Measurements from ENCODE around the gene SDCCAG8.

SDCCAG8 gene

DNA sequence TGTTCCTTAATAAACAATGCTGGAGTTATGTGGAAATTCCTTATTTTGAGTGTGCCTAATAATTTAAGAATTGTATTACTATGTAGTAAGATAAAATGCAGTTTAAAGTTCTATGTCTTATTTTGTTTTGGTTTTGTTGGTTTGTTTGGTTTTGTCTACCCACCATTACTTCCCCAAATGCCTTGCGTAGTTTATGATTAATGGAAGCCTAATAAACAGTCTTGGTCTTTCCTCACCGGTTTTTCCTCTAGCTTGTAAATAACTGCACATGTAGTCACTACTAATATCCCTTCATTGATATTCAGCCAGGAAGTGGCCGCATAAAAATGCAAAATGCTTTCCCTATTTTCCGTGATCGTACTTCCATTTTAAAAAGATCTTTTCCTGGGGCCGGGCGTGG is 2.9 kb downstream of the SDCCAG8 start:
- TF ChIP-seq, protein P1, sequence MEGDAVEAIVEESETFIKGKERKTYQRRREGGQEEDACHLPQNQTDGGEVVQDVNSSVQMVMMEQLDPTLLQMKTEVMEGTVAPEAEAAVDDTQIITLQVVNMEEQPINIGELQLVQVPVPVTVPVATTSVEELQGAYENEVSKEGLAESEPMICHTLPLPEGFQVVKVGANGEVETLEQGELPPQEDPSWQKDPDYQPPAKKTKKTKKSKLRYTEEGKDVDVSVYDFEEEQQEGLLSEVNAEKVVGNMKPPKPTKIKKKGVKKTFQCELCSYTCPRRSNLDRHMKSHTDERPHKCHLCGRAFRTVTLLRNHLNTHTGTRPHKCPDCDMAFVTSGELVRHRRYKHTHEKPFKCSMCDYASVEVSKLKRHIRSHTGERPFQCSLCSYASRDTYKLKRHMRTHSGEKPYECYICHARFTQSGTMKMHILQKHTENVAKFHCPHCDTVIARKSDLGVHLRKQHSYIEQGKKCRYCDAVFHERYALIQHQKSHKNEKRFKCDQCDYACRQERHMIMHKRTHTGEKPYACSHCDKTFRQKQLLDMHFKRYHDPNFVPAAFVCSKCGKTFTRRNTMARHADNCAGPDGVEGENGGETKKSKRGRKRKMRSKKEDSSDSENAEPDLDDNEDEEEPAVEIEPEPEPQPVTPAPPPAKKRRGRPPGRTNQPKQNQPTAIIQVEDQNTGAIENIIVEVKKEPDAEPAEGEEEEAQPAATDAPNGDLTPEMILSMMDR (IDR thresholded peaks at IDR 0.05; ENCODE audit: control insufficient read depth, insufficient read depth, low read depth, low read length, missing control alignments): no peak
- H3K4me3 ChIP-seq (ENCODE audit: control insufficient read depth, low read depth, low read length): no peak overlapping the region
- DNase-seq (ENCODE audit: low read depth): no peak

DNA sequence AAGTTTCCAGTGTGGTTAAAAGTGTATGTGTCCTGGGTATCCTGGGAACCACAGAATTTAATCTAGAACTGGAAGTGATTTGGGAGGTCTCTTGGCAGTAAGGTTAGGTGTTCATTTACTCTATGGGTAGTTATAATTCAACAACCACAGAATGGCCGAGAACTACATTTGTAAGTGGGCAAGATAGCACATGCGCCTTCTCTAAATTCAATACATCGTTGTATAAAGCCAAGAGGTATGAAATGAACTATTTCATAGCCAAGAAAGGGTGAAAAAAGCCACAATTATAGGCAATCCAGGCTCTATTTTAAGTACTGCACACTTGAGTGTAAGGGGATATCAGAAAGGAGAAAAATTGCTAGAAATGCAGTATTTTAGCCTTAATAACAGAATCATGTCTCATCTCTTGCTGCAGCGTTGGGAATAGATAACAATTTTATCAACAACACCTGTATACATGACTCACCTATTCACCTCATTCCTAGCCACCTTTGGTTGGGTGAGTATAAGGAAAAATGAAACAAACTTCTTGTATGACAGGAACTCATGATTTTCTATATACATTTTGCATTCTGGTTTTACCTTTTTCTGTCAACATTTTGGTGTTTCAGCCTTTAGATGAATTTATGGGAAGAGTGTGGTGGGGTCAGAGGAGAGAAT is 4.5 kb downstream of the SDCCAG8 start:
- no peak overlapping the region for H3K4me3 ChIP-seq (ENCODE audit: control insufficient read depth, low read depth, low read length)
- DNase-seq (ENCODE audit: low read depth): no peak
- TF ChIP-seq, protein P1 (IDR thresholded peaks at IDR 0.05; ENCODE audit: control insufficient read depth, insufficient read depth, low read depth, low read length, missing control alignments): no peak

DNA sequence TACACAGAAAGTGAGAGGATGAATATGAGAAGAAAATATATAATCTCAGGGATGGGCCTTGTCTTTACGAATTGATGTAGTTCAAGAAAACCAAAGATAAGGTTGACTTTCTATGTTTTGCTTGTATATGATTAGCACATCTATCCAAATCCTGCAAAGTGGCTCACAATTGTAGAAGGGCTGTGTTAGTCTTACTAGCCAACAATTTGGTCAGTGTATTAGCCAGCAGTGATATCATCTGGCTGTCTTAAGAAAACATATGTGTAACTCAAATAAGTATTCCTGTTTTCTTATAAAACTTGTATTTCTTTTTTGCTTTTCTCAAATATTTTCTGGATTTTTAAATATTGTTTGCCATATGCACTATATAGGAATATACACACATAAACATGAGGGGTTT is 5.5 kb downstream of the SDCCAG8 start:
- DNase-seq (ENCODE audit: low read depth): no peak
- TF ChIP-seq, protein P1 (IDR thresholded peaks at IDR 0.05; ENCODE audit: control insufficient read depth, insufficient read depth, low read depth, low read length, missing control alignments): no peak

DNA sequence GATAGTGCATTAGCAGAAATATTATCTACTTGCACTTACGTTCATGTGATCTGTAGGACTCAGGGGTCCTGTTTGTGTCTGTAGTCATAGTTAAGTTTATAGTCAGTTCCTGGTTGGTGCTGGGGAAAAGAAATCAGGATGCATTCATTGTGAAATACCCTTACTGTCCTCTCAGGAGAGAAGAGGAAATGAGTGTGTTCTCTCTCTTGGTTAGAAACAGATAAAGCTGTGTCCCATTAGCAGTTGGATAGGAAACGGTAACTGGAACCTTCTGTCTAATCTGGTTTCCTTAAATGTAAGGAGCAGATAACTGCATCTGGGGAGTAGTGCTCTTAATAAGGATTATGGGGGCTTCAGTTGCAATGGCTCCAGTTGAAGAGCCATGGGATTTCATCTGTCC is 8.9 kb downstream of the SDCCAG8 start:
- no peak overlapping the region for H3K4me3 ChIP-seq (ENCODE audit: control insufficient read depth, low read depth, low read length)

More for the DNA sequence above, 5.5 kb downstream of the SDCCAG8 start:
- H3K4me3 ChIP-seq (ENCODE audit: control insufficient read depth, low read depth, low read length): no peak overlapping the region

DNA sequence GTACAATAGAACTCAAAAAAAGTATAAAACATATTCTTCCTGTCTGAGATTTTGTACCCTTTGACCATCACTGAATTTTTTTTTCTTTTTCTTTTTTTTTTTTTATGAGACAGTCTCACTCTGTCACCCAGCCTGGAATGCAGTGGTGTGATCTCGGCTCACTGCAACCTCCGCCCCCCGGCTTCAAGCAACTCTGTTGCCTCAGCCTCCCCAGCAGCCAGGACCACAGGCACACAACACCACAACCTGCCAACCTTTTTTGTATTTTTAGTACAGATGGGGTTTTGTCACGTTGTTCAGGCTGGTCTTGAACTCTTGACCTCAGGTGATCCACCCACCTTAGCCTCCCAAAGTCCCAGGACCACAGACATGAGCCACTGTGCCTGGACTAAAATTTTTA is 10.4 kb downstream of the SDCCAG8 start:
- TF ChIP-seq, protein P1 (IDR thresholded peaks at IDR 0.05; ENCODE audit: control insufficient read depth, insufficient read depth, low read depth, low read length, missing control alignments): no peak
- DNase-seq (ENCODE audit: low read depth): no peak
- no peak overlapping the region for H3K4me3 ChIP-seq (ENCODE audit: control insufficient read depth, low read depth, low read length)

More for the DNA sequence above, 8.9 kb downstream of the SDCCAG8 start:
- no peak for DNase-seq (ENCODE audit: low read depth)
- TF ChIP-seq, protein P1 (IDR thresholded peaks at IDR 0.05; ENCODE audit: control insufficient read depth, insufficient read depth, low read depth, low read length, missing control alignments): no peak

DNA sequence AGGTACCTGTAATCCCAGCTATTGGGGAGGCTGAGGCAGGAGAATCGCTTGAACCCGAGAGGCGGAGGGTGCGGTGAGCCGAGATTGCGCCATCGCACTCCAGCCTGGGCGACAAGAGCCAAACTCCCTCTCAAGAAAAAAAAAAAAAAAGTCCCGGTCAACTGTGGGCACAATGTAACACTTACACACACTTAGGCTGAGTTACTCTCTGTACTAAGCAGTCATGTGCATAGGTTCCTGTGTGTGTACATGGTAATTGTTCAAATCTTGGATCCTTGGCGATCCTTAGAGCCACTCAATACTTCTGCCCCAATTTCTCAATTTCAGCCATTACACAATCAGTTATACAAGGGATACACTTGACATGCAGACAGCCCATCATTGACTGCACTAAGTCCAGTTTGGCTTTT is 11.6 kb downstream of the SDCCAG8 start:
- H3K4me3 ChIP-seq (ENCODE audit: control insufficient read depth, low read depth, low read length): no peak overlapping the region
- TF ChIP-seq, protein P1 (IDR thresholded peaks at IDR 0.05; ENCODE audit: control insufficient read depth, insufficient read depth, low read depth, low read length, missing control alignments): no peak
- no peak for DNase-seq (ENCODE audit: low read depth)
